ENCODE data around the gene STRA6.

GRCh38 chr15:74170875-74171578 lies 31.6 kb downstream of the STRA6 start:
- TF ChIP-seq CTCF (IDR thresholded peaks at IDR 0.05), result no peak
- no peak for TF ChIP-seq EZH2 (IDR thresholded peaks at IDR 0.05; ENCODE audit: borderline replicate concordance, insufficient read depth, low read depth, low read length, poor library complexity, severe bottlenecking)
